ENCODE data around the gene ACTR6. TPM values are rescaled to one million over a fixed set of nuclear protein-coding genes. Genes with fewer than 3 reads are reported as not detected.

The ACTR6 gene
- total and polyA plus RNA-seq, 2 of the 4 experiments (the other 2 are of a cell fraction): 9.7 to 10.2 TPM

- Histone ChIP-seq H3K4me2 (ENCODE audit: low read depth, low read length) (no peak overlapping the region), H4K20me1 (ENCODE audit: insufficient read depth, low read length) (no peaks in the 10 kb centered on the region), H2AFZ (replicated peaks; ENCODE audit: low read length, poor library complexity) (no peak overlapping the region), H4K8ac (ENCODE audit: low read depth in 2 of 2, low read length in 2 of 2) (no peak overlapping the region), H3K23ac (ENCODE audit: low read depth, low read length) (no peak overlapping the region), H3K14ac (replicated peaks; ENCODE audit: low read depth, low read length) (no peak overlapping the region), H3K27ac (ENCODE audit: insufficient read depth, low read length) (no peak overlapping the region), H2BK20ac (ENCODE audit: low read depth, low read length) (no peak overlapping the region), H3K9ac (ENCODE audit: low read depth, low read length) (no peak overlapping the region), H3K4me1 (ENCODE audit: control insufficient read depth, insufficient read depth, low read length) (no peaks in the 10 kb centered on the region), H3K27me3 (ENCODE audit: control insufficient read depth, insufficient read depth, low read length) (no peaks in the 10 kb centered on the region), H3K9me3 (ENCODE audit: control insufficient read depth, insufficient read depth, low read length) (no peaks in the 10 kb centered on the region), H3K36me3 (ENCODE audit: control insufficient read depth, insufficient read depth, low read length) (peaks cover 29% of the 10 kb centered on the region), H2BK120ac (ENCODE audit: low read depth, low read length) (no peak overlapping the region), H4K91ac (ENCODE audit: insufficient read depth, low read depth, low read length) (no peak overlapping the region), H2BK15ac (ENCODE audit: low read depth, low read length) (no peak overlapping the region), H3K79me1 (ENCODE audit: low read depth in 1 of 2, low read length in 2 of 2) (peaks cover 0 to 12% of the 10 kb centered on the region in 2 experiments; a peak in 2 of 4 replicates), H2AK5ac (ENCODE audit: low read depth, low read length) (no peak overlapping the region), H3K56ac (ENCODE audit: extremely low read depth, insufficient read depth, low read length) (no peak overlapping the region), H3K9me1 (ENCODE audit: insufficient read depth, low read length) (no peaks in the 10 kb centered on the region), H4K5ac (ENCODE audit: low read depth, low read length) (no peak overlapping the region), H3K18ac (ENCODE audit: low read depth, low read length) (no peak overlapping the region), H2BK5ac (ENCODE audit: low read depth, low read length, poor library complexity, severe bottlenecking) (no peak overlapping the region), H3K4ac (ENCODE audit: low read depth, low read length) (no peak overlapping the region), H2AK9ac (replicated peaks; ENCODE audit: low read depth, low read length, poor library complexity) (no peak overlapping the region), H3K4me3 (ENCODE audit: insufficient read depth, low read depth, low read length) (no peak overlapping the region)
- ChIA-PET CTCF (no interaction called here), POLR2A (ENCODE audit: unreplicated experiment) (no interaction called here)
- in situ Hi-C loops (cut with MboI; ENCODE audit: low sequenced_read_pairs) (no loop called here), intact Hi-C loops (cut with micrococcal nuclease) (loop anchor here (10.0 kb wide), 1 partner anchor 393 kb away; no protein-coding TSS in a partner anchor), dilution Hi-C loops (cut with HindIII; ENCODE audit: low sequenced_read_pairs, unreplicated experiment) (no loop called here)
- BruUV-seq (replicated peaks): no TSS peak
- ATAC-seq (ENCODE audit: low read depth): no peak
- no CpG with 5 or more reads among the region's 2 CpGs for WGBS, 2 experiments (ENCODE audit: extremely low coverage in 2 of 2, insufficient read length in 1 of 2)
- no peak for DNase-seq
- TF ChIP-seq ELK1 (IDR thresholded peaks at IDR 0.05; ENCODE audit: borderline replicate concordance, low read depth, low read length): no peak
- no peak for TF ChIP-seq MAZ (IDR thresholded peaks at IDR 0.05; ENCODE audit: borderline replicate concordance, low read depth, low read length)
- TF ChIP-seq MAFK (IDR thresholded peaks at IDR 0.05; ENCODE audit: low read depth, low read length): no peak
- TF ChIP-seq RAD21 (IDR thresholded peaks at IDR 0.05; ENCODE audit: low read length): no peak
- TF ChIP-seq CEBPB (IDR thresholded peaks at IDR 0.05; ENCODE audit: low read depth, low read length): no peak
- no peak for TF ChIP-seq POLR2A (IDR thresholded peaks at IDR 0.05; ENCODE audit: low read depth, low read length)
- TF ChIP-seq RFX5 (IDR thresholded peaks at IDR 0.05; ENCODE audit: low read depth, low read length): no peak
- TF ChIP-seq RCOR1 (IDR thresholded peaks at IDR 0.05; ENCODE audit: insufficient replicate concordance, low read length): no peak
- TF ChIP-seq CTCF (conservative IDR thresholded peaks at IDR 0.05; ENCODE audit: low read depth, low read length): no peak
- no peak for TF ChIP-seq MXI1 (IDR thresholded peaks at IDR 0.05; ENCODE audit: borderline replicate concordance, low read depth, low read length)
- no peak for TF ChIP-seq FOS (IDR thresholded peaks at IDR 0.05; ENCODE audit: low read depth, low read length)
- no peak for TF ChIP-seq SMC3 (IDR thresholded peaks at IDR 0.05; ENCODE audit: low read depth, low read length)
- no peak for TF ChIP-seq BHLHE40 (IDR thresholded peaks at IDR 0.05; ENCODE audit: low read depth, low read length)
- TF ChIP-seq NFE2L2 (IDR thresholded peaks at IDR 0.05; ENCODE audit: low read depth, low read length): no peak
- no peak for TF ChIP-seq CHD1 (IDR thresholded peaks at IDR 0.05; ENCODE audit: low read depth, low read length)
- no peak for TF ChIP-seq USF2 (IDR thresholded peaks at IDR 0.05; ENCODE audit: low read depth, low read length)
Measured at GRCh38 chr12:100207311-100207710, 6.7 kb downstream of the ACTR6 start.

Measured in IMR-90 (cell line).